Panc1 (cell line): ENCODE measurements around the gene PRKCA. TPM values are rescaled to one million over a fixed set of nuclear protein-coding genes. Genes with fewer than 3 reads are reported as not detected.

Experiments used
- ATAC-seq: fragments of 200-7000 bp; cut with Tn5 transposase; 2 replicates; pipeline ENCODE4 v1.9.1; 2020; ENCODE audit warnings: mild to moderate bottlenecking, moderate library complexity
- BruUV-seq: library from RNA; stranded (reverse); fragments of 400-500 nt; replicated peaks from 2 replicates; lab custom pipeline; 2021; lab: Mats Ljungman, UMichigan
- CTCF ChIA-PET: fragments of 300-600 bp; sonication (Branson Sonifier 250); formaldehyde crosslinking; loops from one replicate; lab custom pipeline; 2022; ENCODE audit warnings: antibody characterized with exemption; lab: Charles Lee
- POLR2A ChIA-PET: fragments of 300-600 bp; sonication (Branson Sonifier 250); formaldehyde crosslinking; loops from one replicate; lab custom pipeline; 2022; ENCODE audit warnings: antibody characterized with exemption; lab: Charles Lee
- DNase-seq: peaks from one replicate; pipeline ENCODE4 v3.0.0-alpha.2; 2010; ENCODE audit warnings: low read depth, low spot score
- H3K27ac ChIP-seq: 2 replicates; pipeline ENCODE4 v1.5.1; 2011; ENCODE audit warnings: mild to moderate bottlenecking, low read length, inconsistent platforms
- H3K27me3 ChIP-seq: fragments of 200-500 bp; sonication (Bioruptor generic); 2 replicates; pipeline ENCODE4 v1.6.0; 2014; ENCODE audit warnings: low read length, inconsistent platforms; ENCODE audit not compliant: control insufficient read depth, insufficient read depth
- H3K36me3 ChIP-seq: fragments of 200-500 bp; sonication (Bioruptor generic); 2 replicates; pipeline ENCODE4 v1.5.1; 2014; ENCODE audit warnings: inconsistent platforms, mild to moderate bottlenecking, low read length, moderate library complexity; ENCODE audit not compliant: control insufficient read depth, insufficient read depth
- H3K4me1 ChIP-seq: 2 replicates; pipeline ENCODE4 v1.5.1; 2011; ENCODE audit warnings: inconsistent platforms, mild to moderate bottlenecking, low read length, moderate library complexity; ENCODE audit not compliant: control insufficient read depth, insufficient read depth
- H3K4me3 ChIP-seq, 2 experiments: 2 replicates each; pipeline ENCODE4 v1.5.1; 2011 to 2012; ENCODE audit warnings: low read depth in 2 of 2, low read length in 2 of 2, mild to moderate bottlenecking in 2 of 2, inconsistent platforms in 1 of 2, moderate library complexity in 1 of 2
- H3K9me3 ChIP-seq: fragments of 200-500 bp; sonication (Bioruptor generic); 2 replicates; pipeline ENCODE4 v1.5.1; 2014; ENCODE audit warnings: low read depth, mild to moderate bottlenecking, inconsistent platforms, low read length, moderate library complexity; ENCODE audit not compliant: control insufficient read depth, insufficient read depth
- POLR2AphosphoS5 ChIP-seq: IDR thresholded peaks from 2 replicates; pipeline ENCODE4 v1.6.1; 2012; ENCODE audit warnings: mild to moderate bottlenecking, low read depth, low read length, moderate library complexity
- SIN3A ChIP-seq: IDR thresholded peaks from 2 replicates; pipeline ENCODE4 v1.6.1; 2012; ENCODE audit warnings: low read depth, mild to moderate bottlenecking, low read length, moderate library complexity, borderline replicate concordance; ENCODE audit not compliant: insufficient read depth
- TCF7L2 ChIP-seq: IDR thresholded peaks from 2 replicates; pipeline ENCODE4 v1.6.1; 2011; ENCODE audit warnings: mild to moderate bottlenecking, low read depth, low read length, inconsistent platforms
- in situ Hi-C: cut with HindIII; loops from 2 replicates; pipeline ENCODE4 v1.10.0; 2016; ENCODE audit warnings: low sequenced_read_pairs, low pct_unique_long_range_greater_than_20kb
- intact Hi-C: fragments of 100-400 bp; cut with micrococcal nuclease; formaldehyde crosslinking; loops from one replicate; pipeline ENCODE4 v1.10.0; 2022; ENCODE audit not compliant: unreplicated experiment
- total RNA-seq: library from RNA; stranded (reverse); gene quantifications from one replicate; pipeline ENCODE4 v1.2.1, GENCODE V29; 2021; ENCODE audit not compliant: unreplicated experiment
- TF ChIP-seq, protein P1 (sequence below): fragments of 450-650 bp; IDR thresholded peaks from 2 replicates; pipeline ENCODE4 v1.5.1; 2017; ENCODE audit warnings: mild to moderate bottlenecking
- TF ChIP-seq, protein P2 (sequence below), 2 experiments: IDR thresholded peaks; 2 replicates each; pipeline ENCODE4 v1.6.1; 2011 to 2012; ENCODE audit warnings: low read depth in 2 of 2, control low read depth in 1 of 2, low read length in 1 of 2, mild to moderate bottlenecking in 1 of 2, moderate library complexity in 1 of 2; ENCODE audit not compliant: insufficient read depth in 1 of 2

Gene PRKCA
- total RNA-seq, 1 experiment from 2014 or later = 53.0 TPM

DNA sequence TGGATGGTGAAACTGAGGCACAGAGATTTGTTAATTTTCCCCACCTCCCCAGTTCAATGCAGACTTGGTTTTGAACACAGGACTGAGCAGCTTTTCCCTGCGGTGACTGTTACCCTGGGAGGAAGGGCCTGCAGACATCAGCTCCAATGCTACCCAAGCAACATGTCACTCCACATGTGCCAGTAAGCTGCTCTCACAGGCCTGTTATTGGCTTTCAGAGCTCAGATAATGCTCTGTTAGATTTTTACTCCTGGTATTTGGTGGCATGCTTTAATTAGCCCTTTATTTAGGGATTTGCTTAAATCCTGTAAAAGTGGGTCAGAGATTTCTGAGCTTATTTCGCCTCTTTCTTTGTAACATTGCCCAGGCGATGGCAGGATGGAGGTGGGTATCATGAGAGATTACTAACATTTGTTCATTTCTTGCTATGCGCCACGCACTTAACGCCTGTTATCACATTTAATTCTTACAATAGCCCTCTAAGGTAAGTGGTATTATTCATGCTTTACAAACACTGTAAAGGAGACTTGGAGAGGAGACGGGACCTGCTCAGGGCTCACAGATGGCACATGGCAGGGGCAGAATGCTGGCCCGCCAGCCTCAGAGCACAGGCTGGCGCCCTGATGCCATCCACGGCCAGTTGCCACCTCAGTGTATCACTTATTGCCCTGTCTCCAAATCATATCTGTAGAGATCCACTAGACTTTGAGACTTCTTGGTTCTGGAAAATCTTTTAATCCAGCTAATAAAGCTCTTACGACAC, 448.5 kb downstream of the PRKCA start:
- BruUV-seq = no TSS peak
- H3K4me1 ChIP-seq = no peaks in the 10 kb centered on the region; the same call in 1 of the 2 replicates
- TF ChIP-seq TCF7L2 (no peak), POLR2AphosphoS5 (no peak), SIN3A (no peak)
- TF ChIP-seq, protein P1, sequence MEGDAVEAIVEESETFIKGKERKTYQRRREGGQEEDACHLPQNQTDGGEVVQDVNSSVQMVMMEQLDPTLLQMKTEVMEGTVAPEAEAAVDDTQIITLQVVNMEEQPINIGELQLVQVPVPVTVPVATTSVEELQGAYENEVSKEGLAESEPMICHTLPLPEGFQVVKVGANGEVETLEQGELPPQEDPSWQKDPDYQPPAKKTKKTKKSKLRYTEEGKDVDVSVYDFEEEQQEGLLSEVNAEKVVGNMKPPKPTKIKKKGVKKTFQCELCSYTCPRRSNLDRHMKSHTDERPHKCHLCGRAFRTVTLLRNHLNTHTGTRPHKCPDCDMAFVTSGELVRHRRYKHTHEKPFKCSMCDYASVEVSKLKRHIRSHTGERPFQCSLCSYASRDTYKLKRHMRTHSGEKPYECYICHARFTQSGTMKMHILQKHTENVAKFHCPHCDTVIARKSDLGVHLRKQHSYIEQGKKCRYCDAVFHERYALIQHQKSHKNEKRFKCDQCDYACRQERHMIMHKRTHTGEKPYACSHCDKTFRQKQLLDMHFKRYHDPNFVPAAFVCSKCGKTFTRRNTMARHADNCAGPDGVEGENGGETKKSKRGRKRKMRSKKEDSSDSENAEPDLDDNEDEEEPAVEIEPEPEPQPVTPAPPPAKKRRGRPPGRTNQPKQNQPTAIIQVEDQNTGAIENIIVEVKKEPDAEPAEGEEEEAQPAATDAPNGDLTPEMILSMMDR = no peak
- TF ChIP-seq, protein P2, sequence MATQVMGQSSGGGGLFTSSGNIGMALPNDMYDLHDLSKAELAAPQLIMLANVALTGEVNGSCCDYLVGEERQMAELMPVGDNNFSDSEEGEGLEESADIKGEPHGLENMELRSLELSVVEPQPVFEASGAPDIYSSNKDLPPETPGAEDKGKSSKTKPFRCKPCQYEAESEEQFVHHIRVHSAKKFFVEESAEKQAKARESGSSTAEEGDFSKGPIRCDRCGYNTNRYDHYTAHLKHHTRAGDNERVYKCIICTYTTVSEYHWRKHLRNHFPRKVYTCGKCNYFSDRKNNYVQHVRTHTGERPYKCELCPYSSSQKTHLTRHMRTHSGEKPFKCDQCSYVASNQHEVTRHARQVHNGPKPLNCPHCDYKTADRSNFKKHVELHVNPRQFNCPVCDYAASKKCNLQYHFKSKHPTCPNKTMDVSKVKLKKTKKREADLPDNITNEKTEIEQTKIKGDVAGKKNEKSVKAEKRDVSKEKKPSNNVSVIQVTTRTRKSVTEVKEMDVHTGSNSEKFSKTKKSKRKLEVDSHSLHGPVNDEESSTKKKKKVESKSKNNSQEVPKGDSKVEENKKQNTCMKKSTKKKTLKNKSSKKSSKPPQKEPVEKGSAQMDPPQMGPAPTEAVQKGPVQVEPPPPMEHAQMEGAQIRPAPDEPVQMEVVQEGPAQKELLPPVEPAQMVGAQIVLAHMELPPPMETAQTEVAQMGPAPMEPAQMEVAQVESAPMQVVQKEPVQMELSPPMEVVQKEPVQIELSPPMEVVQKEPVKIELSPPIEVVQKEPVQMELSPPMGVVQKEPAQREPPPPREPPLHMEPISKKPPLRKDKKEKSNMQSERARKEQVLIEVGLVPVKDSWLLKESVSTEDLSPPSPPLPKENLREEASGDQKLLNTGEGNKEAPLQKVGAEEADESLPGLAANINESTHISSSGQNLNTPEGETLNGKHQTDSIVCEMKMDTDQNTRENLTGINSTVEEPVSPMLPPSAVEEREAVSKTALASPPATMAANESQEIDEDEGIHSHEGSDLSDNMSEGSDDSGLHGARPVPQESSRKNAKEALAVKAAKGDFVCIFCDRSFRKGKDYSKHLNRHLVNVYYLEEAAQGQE (IDR thresholded peaks at IDR 0.05; ENCODE audit: insufficient read depth in 1 of 2, low read depth in 2 of 2, low read length in 1 of 2) = no peak
- CTCF ChIA-PET = no interaction called here
- in situ Hi-C loops = no loop called here
- H3K4me3 ChIP-seq = no peak overlapping the region
- no peaks in the 10 kb centered on the region for H3K36me3 ChIP-seq
- DNase-seq (no peak), ATAC-seq (no peak)
- H3K27me3 ChIP-seq = no peaks in the 10 kb centered on the region
- H3K9me3 ChIP-seq = no peaks in the 10 kb centered on the region
- POLR2A ChIA-PET = interaction anchor here (0.6 kb wide), 1 partner anchor 85 kb away, joined by 7 read pairs; no protein-coding TSS in a partner anchor
- intact Hi-C loops = no loop called here
- H3K27ac ChIP-seq = no peak overlapping the region

DNA sequence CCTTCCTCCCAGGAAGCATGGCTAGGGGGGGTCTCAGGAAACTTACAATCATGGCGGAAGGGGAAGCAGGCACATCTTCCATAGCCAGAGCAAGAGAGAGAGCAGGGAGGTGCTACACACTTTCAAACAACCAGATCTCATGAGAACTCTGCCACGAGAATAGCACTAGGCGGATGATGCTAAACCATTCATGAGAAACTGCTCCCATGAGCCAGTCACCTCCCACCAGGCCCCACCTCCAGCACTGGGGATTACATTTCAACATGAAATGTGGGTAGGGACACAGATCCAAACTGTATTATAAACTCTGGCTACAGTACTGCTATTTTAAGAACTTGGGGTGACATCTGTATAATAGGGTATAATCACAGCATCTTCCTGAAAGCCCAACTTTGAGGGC, 449.4 kb downstream of the PRKCA start:
- H3K4me3 ChIP-seq = no peak overlapping the region
- no peaks in the 10 kb centered on the region for H3K9me3 ChIP-seq
- ATAC-seq (no peak), DNase-seq (no peak)
- no TSS peak for BruUV-seq
- H3K27me3 ChIP-seq = no peaks in the 10 kb centered on the region
- H3K27ac ChIP-seq = no peak overlapping the region
- ChIA-PET CTCF (no interaction called here), POLR2A (no interaction called here)
- no peaks in the 10 kb centered on the region; the same call in 1 of the 2 replicates for H3K4me1 ChIP-seq
- H3K36me3 ChIP-seq = no peaks in the 10 kb centered on the region
- intact Hi-C loops = no loop called here
- in situ Hi-C loops = no loop called here
- TF ChIP-seq, protein P2 (IDR thresholded peaks at IDR 0.05; ENCODE audit: insufficient read depth in 1 of 2, low read depth in 2 of 2, low read length in 1 of 2) = no peak
- TF ChIP-seq TCF7L2 (no peak), POLR2AphosphoS5 (no peak), SIN3A (no peak)
- TF ChIP-seq, protein P1 = no peak
